HFF-Myc (cell line): ENCODE data around the gene COPS7A.
A peak's percentile ranks its signal among the peaks of the same experiment; 100 is the strongest.
"Not testable (repeated sequence)": the region's sequence is repeated elsewhere in the genome, so short reads cannot be mapped to it uniquely, and the experiment has no call there.

ENCODE experiments used
- DNase-seq: peaks from one replicate; pipeline ENCODE4 v3.0.0-alpha.2; 2011; ENCODE audit warnings: low read depth; ENCODE audit errors: extremely low read depth
- H3K4me3 ChIP-seq: replicated peaks from 2 replicates; pipeline ENCODE4 v1.5.1; 2011; ENCODE audit warnings: low read depth, mild to moderate bottlenecking, control low read depth, low read length
- CTCF ChIP-seq: IDR thresholded peaks from 2 replicates; pipeline ENCODE4 v1.5.1; 2012; ENCODE audit warnings: mild to moderate bottlenecking, low read depth, low read length, control low read depth; ENCODE audit errors: missing control alignments

Gene COPS7A

GRCh38 chr12:6729186-6729585, 5.3 kb downstream of the COPS7A start:
- no peak for TF ChIP-seq CTCF
- no peak for DNase-seq
- H3K4me3 ChIP-seq, result no peak overlapping the region

- no peak overlapping the region for H3K4me3 ChIP-seq
- TF ChIP-seq CTCF, result no peak
- DNase-seq, result no peak
These were observed 6.3 kb downstream of the COPS7A start for GRCh38 chr12:6730169-6730568.

- no peak for TF ChIP-seq CTCF
- H3K4me3 ChIP-seq, result no peak overlapping the region
- no peak for DNase-seq
These were observed 10.9 kb downstream of the COPS7A start for GRCh38 chr12:6734506-6735387.

- H3K4me3 ChIP-seq, result no peak overlapping the region
- peak; percentile 71 for TF ChIP-seq CTCF
- no peak for DNase-seq
These were observed 11.8 kb downstream of the COPS7A start for GRCh38 chr12:6735448-6736191.

- TF ChIP-seq CTCF, result no peak
- no peak for DNase-seq
- no peak overlapping the region for H3K4me3 ChIP-seq
These were observed 12.9 kb downstream of the COPS7A start for GRCh38 chr12:6736754-6737153.

GRCh38 chr12:6742080-6742479, 18.2 kb downstream of the COPS7A start:
- DNase-seq, result not testable (repeated sequence)

GRCh38 chr12:6742834-6743233, 19.0 kb downstream of the COPS7A start:
- H3K4me3 ChIP-seq, result no peak overlapping the region
- no peak for DNase-seq
- TF ChIP-seq CTCF, result no peak

More at GRCh38 chr12:6742080-6742479, 18.2 kb downstream of the COPS7A start:
- not testable (repeated sequence) for H3K4me3 ChIP-seq

GRCh38 chr12:6743300-6743699, 19.5 kb downstream of the COPS7A start:
- H3K4me3 ChIP-seq, DNase-seq: not testable (repeated sequence)
